Neural cell (in vitro differentiated cells): Measurements from ENCODE around the gene KMT2D. TPM values are rescaled to one million over a fixed set of nuclear protein-coding genes. Genes with fewer than 3 reads are reported as not detected.

Experiments
- H2AFZ ChIP-seq: fragments of 200-600, 300-800 bp; sonication (generic), shearing (Covaris generic); 2 replicates; pipeline ENCODE4 v1.6.0; 2014; ENCODE audit warnings: low read depth, mild to moderate bottlenecking, antibody characterized with exemption, low read length, moderate library complexity
- H3F3A ChIP-seq: fragments of 200-600 bp; shearing (Covaris generic); 2 replicates; pipeline ENCODE4 v1.6.1; 2016; ENCODE audit warnings: mild to moderate bottlenecking, moderate library complexity, mixed read lengths, antibody characterized with exemption, low read length; ENCODE audit not compliant: insufficient read depth, poor library complexity, severe bottlenecking
- H3K27ac ChIP-seq: fragments of 200-600, 300-800 bp; sonication (generic), shearing (Covaris generic); 2 replicates; pipeline ENCODE4 v1.5.1; 2014; ENCODE audit warnings: mild to moderate bottlenecking, low read length, moderate library complexity
- H3K27me3 ChIP-seq: fragments of 300-800, 200-600 bp; sonication (generic), shearing (Covaris generic); 2 replicates; pipeline ENCODE4 v1.6.0; 2014; ENCODE audit warnings: mild to moderate bottlenecking, low read depth, low read length, moderate library complexity; ENCODE audit not compliant: insufficient read depth
- H3K36me3 ChIP-seq: fragments of 300-800, 200-600 bp; sonication (generic), shearing (Covaris generic); 2 replicates; pipeline ENCODE4 v1.5.1; 2014; ENCODE audit warnings: mild to moderate bottlenecking, antibody characterized with exemption, low read length, moderate library complexity; ENCODE audit not compliant: insufficient read depth
- H3K4me2 ChIP-seq: fragments of 300-800, 200-600 bp; sonication (generic), shearing (Covaris generic); 2 replicates; pipeline ENCODE4 v1.6.0; 2014; ENCODE audit warnings: mild to moderate bottlenecking, low read length
- H3K4me3 ChIP-seq: fragments of 300-800, 200-600 bp; sonication (generic), shearing (Covaris generic); 2 replicates; pipeline ENCODE4 v1.5.1; 2014; ENCODE audit warnings: mild to moderate bottlenecking, low read length, moderate library complexity
- H3K79me2 ChIP-seq: fragments of 200-600 bp; shearing (Covaris generic); replicated peaks from 2 replicates; pipeline ENCODE4 v1.6.0; 2014; ENCODE audit warnings: mild to moderate bottlenecking, low read length, moderate library complexity; ENCODE audit not compliant: insufficient read depth
- H3K9ac ChIP-seq: fragments of 300-800, 200-600 bp; sonication (generic), shearing (Covaris generic); 2 replicates; pipeline ENCODE4 v1.6.1; 2016; ENCODE audit warnings: mild to moderate bottlenecking, low read length, mixed read lengths
- H3K9me2 ChIP-seq: fragments of 200-600 bp; shearing (Covaris generic); 2 replicates; pipeline ENCODE4 v1.6.1; 2016; ENCODE audit warnings: mild to moderate bottlenecking, low read length, mixed read lengths; ENCODE audit not compliant: insufficient read depth
- H3K9me3 ChIP-seq: fragments of 200-600, 300-800 bp; sonication (generic), shearing (Covaris generic); 2 replicates; pipeline ENCODE4 v1.6.1; 2016; ENCODE audit warnings: mild to moderate bottlenecking, mixed run types, low read length, moderate library complexity, mixed read lengths
- H4K20me1 ChIP-seq: fragments of 200-600 bp; shearing (Covaris generic); 2 replicates; pipeline ENCODE4 v1.6.1; 2016; ENCODE audit warnings: mild to moderate bottlenecking, mixed run types; ENCODE audit not compliant: insufficient read depth
- CTCF ChIP-seq: fragments of 450-650 bp; IDR thresholded peaks from 2 replicates; pipeline ENCODE4 v1.5.1; 2014; ENCODE audit warnings: antibody characterized with exemption, mild to moderate bottlenecking, moderate library complexity; ENCODE audit not compliant: poor library complexity, severe bottlenecking
- EP300 ChIP-seq: fragments of 450-650 bp; conservative IDR thresholded peaks from 2 replicates; pipeline ENCODE4 v1.6.1; 2014; ENCODE audit warnings: antibody characterized with exemption, mild to moderate bottlenecking, moderate library complexity; ENCODE audit not compliant: poor library complexity, severe bottlenecking
- EZH2 ChIP-seq: fragments of 200-600, 300-800 bp; shearing (Covaris generic), sonication (generic); IDR thresholded peaks from 2 replicates; pipeline ENCODE4 v1.6.1; 2014; ENCODE audit warnings: antibody characterized with exemption, low read length, borderline replicate concordance, mild to moderate bottlenecking; ENCODE audit not compliant: insufficient read depth, poor library complexity, severe bottlenecking
- MXI1 ChIP-seq: fragments of 450-650 bp; conservative IDR thresholded peaks from 2 replicates; pipeline ENCODE4 v1.6.1; 2014; ENCODE audit warnings: antibody characterized with exemption, mild to moderate bottlenecking; ENCODE audit not compliant: poor library complexity, severe bottlenecking
- POLR2AphosphoS5 ChIP-seq: IDR thresholded peaks from 2 replicates; pipeline ENCODE4 v1.6.1; 2012
- RAD21 ChIP-seq: fragments of 450-650 bp; conservative IDR thresholded peaks from 2 replicates; pipeline ENCODE4 v1.6.1; 2014; ENCODE audit warnings: antibody characterized with exemption, mild to moderate bottlenecking, moderate library complexity
- REST ChIP-seq: IDR thresholded peaks from 2 replicates; pipeline ENCODE4 v1.6.1; 2012; ENCODE audit warnings: borderline replicate concordance
- SMC3 ChIP-seq: fragments of 450-650 bp; conservative IDR thresholded peaks from 2 replicates; pipeline ENCODE4 v1.6.1; 2014; ENCODE audit warnings: antibody characterized with exemption, mild to moderate bottlenecking, moderate library complexity; ENCODE audit not compliant: poor library complexity
- TAF1 ChIP-seq: IDR thresholded peaks from 2 replicates; pipeline ENCODE4 v1.6.1; 2012; ENCODE audit warnings: low read depth
- polyA plus RNA-seq: library from polyadenylated mRNA; depleted of rRNA; stranded (reverse); fragments of >200 nt; gene quantifications from 2 replicates; pipeline ENCODE4 v1.2.3, GENCODE V29; 2014

The KMT2D gene
- polyA plus RNA-seq, 1 donor from 2014 or later: 15.8 TPM

- Histone ChIP-seq H4K20me1 (no peaks in the 10 kb centered on the region), H3K36me3 (no peaks in the 10 kb centered on the region), H3F3A (peaks cover 3% of the 10 kb centered on the region), H3K4me3 (no peak overlapping the region), H3K4me2 (no peak overlapping the region), H3K9me3 (no peaks in the 10 kb centered on the region), H3K27ac (no peak overlapping the region), H3K79me2 (no peaks in the 10 kb centered on the region), H3K27me3 (no peaks in the 10 kb centered on the region), H2AFZ (no peak overlapping the region), H3K9ac (no peak overlapping the region), H3K9me2 (no peaks in the 10 kb centered on the region)
- TF ChIP-seq EZH2 (no peak), CTCF (no peak), SMC3 (no peak), POLR2AphosphoS5 (no peak), EP300 (no peak), MXI1 (no peak), TAF1 (no peak), RAD21 (no peak), REST (no peak)
Measured at GRCh38 chr12:49015196-49015595, 45.4 kb downstream of the KMT2D start.

- Histone ChIP-seq H3K27me3 (no peaks in the 10 kb centered on the region), H2AFZ (no peak overlapping the region), H3K9me2 (no peaks in the 10 kb centered on the region), H3K27ac (no peak overlapping the region), H4K20me1 (no peaks in the 10 kb centered on the region), H3K9ac (no peak overlapping the region), H3K79me2 (no peaks in the 10 kb centered on the region), H3K4me3 (no peak overlapping the region), H3K4me2 (no peak overlapping the region), H3F3A (peaks cover 3% of the 10 kb centered on the region), H3K9me3 (no peaks in the 10 kb centered on the region), H3K36me3 (no peaks in the 10 kb centered on the region)
- TF ChIP-seq MXI1 (no peak), POLR2AphosphoS5 (no peak), RAD21 (no peak), REST (no peak), EZH2 (no peak), EP300 (no peak), SMC3 (no peak), TAF1 (no peak), CTCF (no peak)
Measured at GRCh38 chr12:49014547-49014946, 46.0 kb downstream of the KMT2D start.
